Measurements from ENCODE around the gene RPGR.

RPGR gene

GRCh38 chrX:38342853-38343778, 15.8 kb upstream of the RPGR start:
- TF ChIP-seq CTCF (IDR thresholded peaks at IDR 0.05; ENCODE audit: low read depth, low read length) = no peak
- no peak overlapping the region for H3K4me3 ChIP-seq (ENCODE audit: low read depth, low read length)

- H3K4me3 ChIP-seq (ENCODE audit: low read depth, low read length) = no peak overlapping the region
These were observed 14.1 kb upstream of the RPGR start for GRCh38 chrX:38341442-38341841.

GRCh38 chrX:38336538-38337240, 9.4 kb upstream of the RPGR start:
- TF ChIP-seq CTCF (IDR thresholded peaks at IDR 0.05; ENCODE audit: low read depth, low read length) = no peak
- no peak overlapping the region for H3K4me3 ChIP-seq (ENCODE audit: low read depth, low read length)

More at GRCh38 chrX:38341442-38341841, 14.1 kb upstream of the RPGR start:
- no peak for TF ChIP-seq CTCF (IDR thresholded peaks at IDR 0.05; ENCODE audit: low read depth, low read length)

- no peak for TF ChIP-seq CTCF (IDR thresholded peaks at IDR 0.05; ENCODE audit: low read depth, low read length)
- H3K4me3 ChIP-seq (ENCODE audit: low read depth, low read length) = no peak overlapping the region
These were observed 8.1 kb upstream of the RPGR start for GRCh38 chrX:38335382-38335781.

- no peak overlapping the region for H3K4me3 ChIP-seq (ENCODE audit: low read depth, low read length)
- no peak for TF ChIP-seq CTCF (IDR thresholded peaks at IDR 0.05; ENCODE audit: low read depth, low read length)
These were observed 5.2 kb upstream of the RPGR start for GRCh38 chrX:38332505-38332904.

- no peak for TF ChIP-seq CTCF (IDR thresholded peaks at IDR 0.05; ENCODE audit: low read depth, low read length)
- peak overlapping the region; percentile 11; the same call in 1 of the 2 replicates for H3K4me3 ChIP-seq (ENCODE audit: low read depth, low read length)
These were observed 419 bp upstream of the RPGR start for GRCh38 chrX:38327775-38328081.

GRCh38 chrX:38326086-38326485, 1.2 kb downstream of the RPGR start:
- no peak for TF ChIP-seq CTCF (IDR thresholded peaks at IDR 0.05; ENCODE audit: low read depth, low read length)
- peak overlapping the region; percentile 68 for H3K4me3 ChIP-seq (ENCODE audit: low read depth, low read length)
